Cortex of kidney (tissue), 1 donor: Measurements from ENCODE around the gene ACACB.

Experiments
- DNase-seq: peaks from one replicate; lab custom pipeline; 2025; lab: John Stamatoyannopoulos, UW

ACACB gene

GRCh38 chr12:109302358-109302757 lies 186.0 kb downstream of the ACACB start:
- DNase-seq, result no peak

- no peak for DNase-seq
Measured at GRCh38 chr12:109302770-109303169, 186.4 kb downstream of the ACACB start.

GRCh38 chr12:109304485-109304884 lies 188.1 kb downstream of the ACACB start:
- DNase-seq, result no peak

GRCh38 chr12:109305547-109305946 lies 189.2 kb downstream of the ACACB start:
- DNase-seq, result no peak

- no peak for DNase-seq
Measured at GRCh38 chr12:109307051-109307450, 190.7 kb downstream of the ACACB start.

- no peak for DNase-seq
Measured at GRCh38 chr12:109308534-109309380, 192.4 kb downstream of the ACACB start, which contains the start of gene FOXN4. TSS of gene FOXN4 (minus strand) at chr12:109309284. CDS start at chr12:109308321, 963 bp downstream.

GRCh38 chr12:109309381-109310246 lies 193.2 kb downstream of the ACACB start:
- no peak for DNase-seq

GRCh38 chr12:109310247-109311125 lies 194.1 kb downstream of the ACACB start:
- DNase-seq, result no peak
